Astrocyte of the spinal cord (primary cell): ENCODE measurements around the gene PRKCE.
A peak's percentile ranks its signal among the peaks of the same experiment; 100 is the strongest.

ENCODE experiments used
- DNase-seq: peaks from one replicate; pipeline ENCODE4 v3.0.0; 2011; ENCODE audit warnings: low read depth, low spot score
- H3K4me3 ChIP-seq: 2 replicates; pipeline ENCODE4 v1.5.1; 2011; ENCODE audit warnings: low read depth, mild to moderate bottlenecking, low read length, moderate library complexity
- CTCF ChIP-seq: IDR thresholded peaks from 2 replicates; pipeline ENCODE4 v1.5.1; 2012; ENCODE audit warnings: low read depth, mild to moderate bottlenecking, low read length, inconsistent platforms
- in situ Hi-C: cut with HindIII; loops from 2 replicates; pipeline ENCODE4 v1.10.0; 2017; ENCODE audit warnings: low sequenced_read_pairs

PRKCE gene

DNA sequence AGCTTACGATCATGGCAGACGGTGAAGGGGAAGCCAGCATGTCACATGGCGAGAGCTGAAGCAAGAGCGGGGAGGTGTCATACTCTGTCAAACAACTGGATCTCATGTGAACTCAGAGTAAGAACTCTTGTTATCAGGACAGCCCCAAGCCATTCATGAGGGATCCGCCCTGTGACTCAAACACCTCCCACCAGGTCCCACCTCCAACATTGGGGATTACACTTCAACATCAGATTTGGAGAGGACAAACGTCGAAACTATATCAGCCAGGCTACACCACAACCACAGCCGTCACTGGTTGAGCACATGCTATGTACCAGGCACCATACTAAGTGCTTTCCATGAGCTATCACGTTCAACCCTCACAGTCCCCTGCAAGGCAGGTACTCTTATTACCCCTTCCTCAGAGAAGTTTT, 293.8 kb downstream of the PRKCE start:
- no peak for DNase-seq
- in situ Hi-C loops, result no loop called here
- TF ChIP-seq CTCF, result no peak
- H3K4me3 ChIP-seq, result no peak overlapping the region

- H3K4me3 ChIP-seq, result no peak overlapping the region
- in situ Hi-C loops, result no loop called here
- no peak for TF ChIP-seq CTCF
- peak; percentile 90 for DNase-seq
These were observed 294.5 kb downstream of the PRKCE start for GRCh38 chr2:45946023-45946422.

- TF ChIP-seq CTCF, result no peak
- no peak for DNase-seq
- H3K4me3 ChIP-seq, result no peak overlapping the region
- in situ Hi-C loops, result no loop called here
These were observed 299.1 kb downstream of the PRKCE start for GRCh38 chr2:45950606-45951005.

- no peak for DNase-seq
- no peak for TF ChIP-seq CTCF
- no peak overlapping the region for H3K4me3 ChIP-seq
- in situ Hi-C loops, result no loop called here
These were observed 299.7 kb downstream of the PRKCE start for GRCh38 chr2:45951025-45951727.

- TF ChIP-seq CTCF, result no peak
- in situ Hi-C loops, result no loop called here
- no peak overlapping the region for H3K4me3 ChIP-seq
- DNase-seq, result no peak
These were observed 301.1 kb downstream of the PRKCE start for GRCh38 chr2:45952591-45952990.

DNA sequence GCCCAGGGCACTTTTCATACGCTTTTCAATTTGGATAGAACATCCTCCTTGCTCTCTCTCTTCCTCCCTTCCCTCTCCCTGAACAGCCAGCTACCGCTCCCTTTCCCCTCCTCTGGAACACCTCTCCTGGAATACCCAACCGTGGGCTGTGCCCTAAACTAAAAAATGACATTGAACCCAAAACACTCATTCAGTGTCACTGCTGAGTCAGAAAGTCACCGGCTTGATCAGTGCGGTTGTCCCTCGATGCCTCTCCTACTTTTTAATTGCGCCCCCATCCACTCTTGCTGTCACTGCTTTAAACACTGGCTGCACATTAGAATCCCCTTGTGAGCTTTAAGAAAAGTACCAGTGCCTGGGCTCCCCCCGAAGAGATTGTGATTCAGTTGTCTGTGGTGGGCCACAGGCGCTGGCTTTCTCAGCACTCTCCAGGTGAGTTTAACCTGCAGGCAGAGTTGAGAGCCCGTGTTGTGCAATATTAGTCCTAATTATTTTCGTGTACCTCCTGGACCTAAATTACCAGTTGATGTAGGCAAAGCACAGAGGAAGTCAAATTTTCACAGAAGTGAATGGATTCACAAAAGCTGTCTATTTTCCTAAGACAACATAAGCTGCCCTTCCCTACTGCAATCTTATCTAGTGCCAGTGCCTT, 302.0 kb downstream of the PRKCE start:
- in situ Hi-C loops, result no loop called here
- H3K4me3 ChIP-seq, result no peak overlapping the region
- DNase-seq, result no peak
- TF ChIP-seq CTCF, result no peak
